AG09319 (cell line): ENCODE data around the gene DUOX2.

Source experiments
- DNase-seq: peaks from one replicate; pipeline ENCODE4 v3.0.0-alpha.2; 2010; ENCODE audit warnings: low read depth; ENCODE audit errors: extremely low read depth
- CTCF ChIP-seq: IDR thresholded peaks from 2 replicates; pipeline ENCODE4 v1.5.1; 2011; ENCODE audit warnings: low read depth, mild to moderate bottlenecking, inconsistent platforms, low read length, moderate library complexity

DUOX2 gene

GRCh38 chr15:45116482-45117307, 2.7 kb upstream of the DUOX2 start:
- no peak for TF ChIP-seq CTCF
- no peak for DNase-seq

- no peak for DNase-seq
- TF ChIP-seq CTCF: no peak
Observed at GRCh38 chr15:45116006-45116481, 2.1 kb upstream of the DUOX2 start.

GRCh38 chr15:45115312-45115820, 1.4 kb upstream of the DUOX2 start:
- no peak for DNase-seq
- TF ChIP-seq CTCF: no peak

GRCh38 chr15:45114751-45115085, 746 bp upstream of the DUOX2 start:
- TF ChIP-seq CTCF: no peak
- no peak for DNase-seq

GRCh38 chr15:45113380-45113990, 487 bp downstream of the DUOX2 start:
- no peak for DNase-seq
- no peak for TF ChIP-seq CTCF

- TF ChIP-seq CTCF: no peak
Observed at GRCh38 chr15:45112591-45113379, 1.2 kb downstream of the DUOX2 start.

GRCh38 chr15:45112143-45112590, 1.8 kb downstream of the DUOX2 start:
- DNase-seq: no peak
- no peak for TF ChIP-seq CTCF

More at GRCh38 chr15:45112591-45113379, 1.2 kb downstream of the DUOX2 start:
- no peak for DNase-seq
